ENCODE data around the gene CREB5.

- no peak for TF ChIP-seq POLR2AphosphoS5 (IDR thresholded peaks at IDR 0.05)
- TF ChIP-seq POLR2A (IDR thresholded peaks at IDR 0.05), result no peak
- TF ChIP-seq CTCF (IDR thresholded peaks at IDR 0.05), result no peak
These were observed 285.7 kb downstream of the CREB5 start for GRCh38 chr7:28697913-28698563.
